Mesodermal cell (in vitro differentiated cells): Measurements from ENCODE around the gene RAB8A.

ENCODE experiments used
- H3K27ac ChIP-seq: 2 replicates; pipeline ENCODE4 v1.7.0; 2013; ENCODE audit warnings: mild to moderate bottlenecking, low read depth, low read length, moderate library complexity; ENCODE audit not compliant: severe bottlenecking
- H3K36me3 ChIP-seq: 2 replicates; pipeline ENCODE4 v1.7.1; 2013; ENCODE audit warnings: mild to moderate bottlenecking, low read length, moderate library complexity; ENCODE audit not compliant: control insufficient read depth, insufficient read depth
- H3K4me1 ChIP-seq: one replicate; pipeline ENCODE4 v1.7.1; 2013; ENCODE audit warnings: mild to moderate bottlenecking, low read length; ENCODE audit not compliant: insufficient read depth, control insufficient read depth, poor library complexity, severe bottlenecking
- H3K4me3 ChIP-seq: 2 replicates; pipeline ENCODE4 v1.7.0; 2013; ENCODE audit warnings: low read length, control low read depth, mild to moderate bottlenecking; ENCODE audit not compliant: insufficient read depth, poor library complexity, severe bottlenecking; ENCODE audit errors: extremely low read depth
- H3K9me3 ChIP-seq: 2 replicates; pipeline ENCODE4 v1.7.1; 2013; ENCODE audit warnings: mild to moderate bottlenecking, low read length, moderate library complexity; ENCODE audit not compliant: control insufficient read depth
- WGBS, 2 experiments: methylation state at CpG; one replicate each; pipeline ENCODE4 v1.1.5; 2013; ENCODE audit warnings: missing lambda C conversion rate in 2 of 2; ENCODE audit not compliant: insufficient coverage in 2 of 2; 5-methylcytosine and 5-hydroxymethylcytosine counted together

RAB8A gene

GRCh38 chr19:16143399-16144215, 31.9 kb downstream of the RAB8A start, which contains the start of gene HSH2D:
TSS of gene HSH2D (plus strand) at chr19:16143685. CDS start at chr19:16148751, 5,066 bp downstream.
- Histone ChIP-seq H3K27ac (no peak within 1 kb of the TSS), H3K9me3 (no peaks in the 10 kb centered on the region), H3K4me3 (no peak within 1 kb of the TSS), H3K4me1 (no peaks in the 10 kb centered on the region), H3K36me3 (no peaks in the 10 kb centered on the region)
- WGBS, 2 experiments = 63 to 98% methylated on average over 5 to 12 of the region's 13 CpGs

- Histone ChIP-seq H3K27ac (no peak overlapping the region), H3K36me3 (no peaks in the 10 kb centered on the region), H3K4me3 (no peak overlapping the region), H3K9me3 (no peaks in the 10 kb centered on the region), H3K4me1 (no peaks in the 10 kb centered on the region)
- 80 to 100% methylated on average over 1 of the region's 1 CpG for WGBS, 2 experiments
These were observed 32.5 kb downstream of the RAB8A start for GRCh38 chr19:16144216-16144581.

GRCh38 chr19:16146112-16146511, 34.4 kb downstream of the RAB8A start:
- H3K4me1 ChIP-seq = no peaks in the 10 kb centered on the region
- no peak overlapping the region for H3K4me3 ChIP-seq
- H3K27ac ChIP-seq = no peak overlapping the region
- no peaks in the 10 kb centered on the region for H3K9me3 ChIP-seq
- no peaks in the 10 kb centered on the region for H3K36me3 ChIP-seq
- WGBS, 2 experiments = 80 to 81% methylated on average over 4 to 5 of the region's 5 CpGs

- H3K9me3 ChIP-seq = no peaks in the 10 kb centered on the region
- H3K4me3 ChIP-seq = no peak overlapping the region
- WGBS, 2 experiments = 88 to 94% methylated on average over 7 to 8 of the region's 8 CpGs
- no peaks in the 10 kb centered on the region for H3K36me3 ChIP-seq
- no peak overlapping the region for H3K27ac ChIP-seq
- no peaks in the 10 kb centered on the region for H3K4me1 ChIP-seq
These were observed 36.9 kb downstream of the RAB8A start for GRCh38 chr19:16148443-16149229.

GRCh38 chr19:16153582-16154336, 42.1 kb downstream of the RAB8A start:
- Histone ChIP-seq H3K4me3 (no peak overlapping the region), H3K36me3 (no peaks in the 10 kb centered on the region), H3K9me3 (no peaks in the 10 kb centered on the region), H3K4me1 (no peaks in the 10 kb centered on the region), H3K27ac (no peak overlapping the region)
- WGBS, 2 experiments = 79 to 91% methylated on average over 8 of the region's 11 CpGs

- H3K27ac ChIP-seq = no peak overlapping the region
- no peaks in the 10 kb centered on the region for H3K9me3 ChIP-seq
- no peaks in the 10 kb centered on the region for H3K36me3 ChIP-seq
- no peak overlapping the region for H3K4me3 ChIP-seq
- WGBS, 2 experiments = 86 to 92% methylated on average over 6 to 8 of the region's 8 CpGs
- no peaks in the 10 kb centered on the region for H3K4me1 ChIP-seq
These were observed 42.9 kb downstream of the RAB8A start for GRCh38 chr19:16154557-16154956.

GRCh38 chr19:16155128-16155527, 43.4 kb downstream of the RAB8A start:
- no peaks in the 10 kb centered on the region for H3K4me1 ChIP-seq
- no peaks in the 10 kb centered on the region for H3K9me3 ChIP-seq
- no peaks in the 10 kb centered on the region for H3K36me3 ChIP-seq
- no peak overlapping the region for H3K27ac ChIP-seq
- no peak overlapping the region for H3K4me3 ChIP-seq
- 71 to 75% methylated on average over 1 of the region's 1 CpG for WGBS, 2 experiments

- no peaks in the 10 kb centered on the region for H3K4me1 ChIP-seq
- no peak overlapping the region for H3K27ac ChIP-seq
- H3K36me3 ChIP-seq = no peaks in the 10 kb centered on the region
- 85 to 86% methylated on average over 5 to 6 of the region's 6 CpGs for WGBS, 2 experiments
- H3K4me3 ChIP-seq = no peak overlapping the region
- H3K9me3 ChIP-seq = no peaks in the 10 kb centered on the region
These were observed 45.2 kb downstream of the RAB8A start for GRCh38 chr19:16156904-16157303.

GRCh38 chr19:16157601-16158000, 45.9 kb downstream of the RAB8A start:
- WGBS, 2 experiments = 84 to 95% methylated on average over 8 to 9 of the region's 10 CpGs
- H3K27ac ChIP-seq = no peak overlapping the region
- no peak overlapping the region for H3K4me3 ChIP-seq
- no peaks in the 10 kb centered on the region for H3K9me3 ChIP-seq
- H3K4me1 ChIP-seq = no peaks in the 10 kb centered on the region
- H3K36me3 ChIP-seq = no peaks in the 10 kb centered on the region

GRCh38 chr19:16159655-16160054, 48.0 kb downstream of the RAB8A start:
- 97 to 100% methylated on average over 4 of the region's 5 CpGs for WGBS, 2 experiments
- H3K4me3 ChIP-seq = no peak overlapping the region
- H3K27ac ChIP-seq = no peak overlapping the region
- H3K4me1 ChIP-seq = no peaks in the 10 kb centered on the region
- H3K36me3 ChIP-seq = no peaks in the 10 kb centered on the region
- H3K9me3 ChIP-seq = no peaks in the 10 kb centered on the region
